Lung microvascular endothelial cell (primary cell): ENCODE results near the gene NEK9. TPM values are rescaled to one million over a fixed set of nuclear protein-coding genes. Genes with fewer than 3 reads are reported as not detected.
"Not testable (repeated sequence)": the region's sequence is repeated elsewhere in the genome, so short reads cannot be mapped to it uniquely, and the experiment has no call there.

Experiments
- DNase-seq, 2 donors: peaks; one replicate each; pipeline versions ENCODE4 v3.0.0 to v3.0.0-alpha.2; 2010; ENCODE audit warnings: low read depth in 2 of 2
- total RNA-seq: library from RNA; depleted of rRNA; stranded (reverse); fragments of >200 nt; gene quantifications from 2 replicates; pipeline ENCODE4 v1.2.1, GENCODE V29; 2014

NEK9 gene
- total RNA-seq, 1 donor from 2014 or later = 32.7 TPM

GRCh38 chr14:75067765-75068164 is 59.1 kb downstream of the NEK9 start:
- DNase-seq = not testable (repeated sequence)

DNA sequence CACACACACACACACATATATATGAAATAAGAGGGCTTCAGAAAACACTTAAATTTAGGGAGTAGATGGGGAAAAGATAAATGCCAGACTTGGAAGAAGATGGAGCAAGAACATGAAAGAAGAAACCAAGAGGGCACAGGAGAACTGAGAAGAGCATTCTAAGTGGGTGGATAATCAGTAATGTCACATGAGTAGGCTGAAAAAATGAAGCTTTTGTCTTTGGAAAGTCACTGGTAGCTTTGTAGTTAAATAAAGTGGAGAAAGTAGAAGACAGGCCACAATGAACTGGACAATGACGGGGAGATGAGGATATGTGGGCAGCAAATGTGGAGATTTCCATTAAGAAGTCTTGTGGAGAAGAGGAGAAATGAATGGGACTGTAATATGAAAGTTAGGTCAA is 59.6 kb downstream of the NEK9 start:
- no peak for DNase-seq

GRCh38 chr14:75066691-75067090 is 60.2 kb downstream of the NEK9 start:
- no peak for DNase-seq

DNA sequence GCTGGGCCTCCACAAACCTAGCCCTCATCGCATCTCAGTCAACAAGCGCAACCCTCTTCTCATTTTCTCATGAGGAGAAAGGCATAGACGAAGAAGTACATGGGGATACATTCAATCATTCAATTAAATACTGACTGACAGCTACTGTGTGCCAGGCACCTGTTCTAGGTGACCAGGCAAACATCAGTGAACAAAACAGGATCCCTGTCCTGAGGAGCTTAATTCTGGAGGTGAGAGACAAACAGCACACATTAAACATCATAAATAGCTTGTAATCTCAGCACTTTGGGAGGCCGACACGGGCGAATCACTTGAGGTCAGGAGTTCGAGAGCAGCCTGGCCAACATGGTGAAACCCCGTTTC is 62.7 kb downstream of the NEK9 start:
- no peak for DNase-seq

- DNase-seq = peak; percentile 90 to 91
Measured at GRCh38 chr14:75063491-75064204, 63.2 kb downstream of the NEK9 start, which contains the start of gene ACYP1. ACYP1 (minus strand) TSS chr14:75064024; CDS start chr14:75063553, 471 bp downstream.

GRCh38 chr14:75063013-75063412 is 63.8 kb downstream of the NEK9 start:
- DNase-seq = no peak

- DNase-seq = no peak
Measured at GRCh38 chr14:75060420-75060819, 66.4 kb downstream of the NEK9 start.

- DNase-seq = peak in 1 of 2 donors; percentile 69
Measured at GRCh38 chr14:75059642-75060041, 67.2 kb downstream of the NEK9 start.

- DNase-seq = peak in 1 of 2 donors; percentile 35
Measured at GRCh38 chr14:75054421-75054820, 72.4 kb downstream of the NEK9 start.

DNA sequence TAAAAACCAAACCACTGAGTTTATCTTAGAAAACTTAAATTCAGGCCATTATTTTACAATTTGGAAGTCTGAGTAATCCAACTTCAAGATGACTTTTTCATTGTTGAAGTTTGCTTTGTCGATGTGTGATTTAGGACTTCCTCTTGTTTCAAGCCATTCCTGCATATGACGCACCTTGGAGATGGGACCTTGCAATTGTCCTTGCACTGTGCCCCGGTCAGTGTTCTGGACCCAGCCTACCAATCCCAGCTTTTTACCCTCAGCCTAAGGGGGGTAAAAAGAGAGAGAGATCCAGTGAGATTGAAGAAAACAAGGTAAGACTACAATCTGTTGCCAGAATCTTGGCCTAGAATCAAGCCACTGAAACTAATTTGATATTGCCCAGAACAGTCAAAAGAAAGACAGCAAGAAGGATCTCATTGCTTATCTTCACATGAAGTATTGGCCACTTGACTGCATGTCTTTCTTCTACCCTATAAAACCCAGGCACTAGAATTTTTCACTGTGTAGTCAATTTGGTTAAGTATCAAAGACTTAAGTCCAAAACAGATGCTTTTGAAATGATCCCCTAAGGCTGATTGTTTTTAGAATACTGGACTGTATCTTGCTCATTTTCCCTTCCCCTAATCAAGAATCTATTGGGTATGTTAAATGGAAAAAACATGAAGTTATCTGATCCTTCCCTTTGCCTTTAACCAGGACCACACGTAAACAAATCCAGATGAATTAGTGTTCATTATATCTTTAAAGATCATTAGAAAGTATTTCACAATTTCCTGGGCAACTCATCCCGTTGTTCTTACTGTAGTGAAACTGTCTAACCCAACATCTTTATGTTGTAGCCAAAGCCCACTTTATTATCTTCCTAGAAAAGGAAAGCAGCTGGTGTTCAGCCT is 73.2 kb downstream of the NEK9 start:
- no peak for DNase-seq

DNA sequence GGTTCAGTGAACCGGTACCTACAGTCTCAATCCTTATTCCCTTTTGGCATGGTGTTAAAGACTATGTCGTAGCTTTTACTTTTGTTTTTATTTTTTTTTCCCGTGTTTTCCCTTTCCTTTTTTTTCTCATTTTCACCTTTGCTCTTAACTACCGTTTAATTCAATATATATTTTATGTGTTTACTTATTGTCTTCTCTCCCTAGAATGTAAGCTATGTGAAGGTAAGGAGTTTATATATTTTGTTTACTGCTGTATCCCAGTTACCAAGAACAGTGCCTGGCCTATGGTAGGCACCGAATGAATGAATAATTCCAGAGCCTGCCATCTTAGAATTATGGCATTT is 75.3 kb downstream of the NEK9 start:
- no peak for DNase-seq

DNA sequence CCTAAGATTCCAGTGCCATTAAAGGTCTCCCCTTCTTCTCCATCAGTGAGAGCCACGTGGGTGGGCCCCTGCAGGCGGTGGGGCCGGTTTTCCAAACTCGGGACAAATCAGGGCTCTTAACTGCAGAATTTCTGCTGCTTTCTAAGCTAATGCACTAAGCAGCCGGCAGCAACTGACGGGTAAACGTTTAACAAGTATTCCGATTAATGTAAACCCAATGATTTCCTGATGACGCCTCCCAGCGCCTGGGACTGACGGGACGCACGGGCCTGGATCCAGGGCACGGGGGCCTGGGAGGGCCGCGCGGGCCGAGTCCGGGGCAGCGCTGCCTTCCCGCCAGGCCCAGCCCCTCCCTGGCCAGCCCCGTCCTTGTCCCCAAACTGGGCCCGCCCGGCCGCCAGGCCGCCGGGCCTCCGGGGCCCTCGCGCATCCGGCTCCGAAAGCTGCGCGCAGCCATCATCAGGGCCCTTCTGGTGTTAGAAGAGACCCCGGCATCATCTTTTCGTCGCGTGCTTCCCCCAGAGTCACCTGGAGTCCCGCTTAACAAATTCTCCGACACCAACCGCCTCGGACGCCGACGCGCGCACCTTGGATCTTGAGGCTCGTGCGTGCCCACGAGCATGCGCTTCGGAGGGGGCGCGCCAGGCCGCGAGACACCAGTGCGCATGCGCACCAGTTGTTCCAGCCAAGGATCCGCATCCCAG is 75.8 kb downstream of the NEK9 start, which contains the start of gene MLH3:
Gene MLH3 (minus strand): TSS at position 616 of the 704 bp plus-strand sequence. CDS start 1,812 bp downstream, outside the sequence.
- DNase-seq = peak; percentile 84

DNA sequence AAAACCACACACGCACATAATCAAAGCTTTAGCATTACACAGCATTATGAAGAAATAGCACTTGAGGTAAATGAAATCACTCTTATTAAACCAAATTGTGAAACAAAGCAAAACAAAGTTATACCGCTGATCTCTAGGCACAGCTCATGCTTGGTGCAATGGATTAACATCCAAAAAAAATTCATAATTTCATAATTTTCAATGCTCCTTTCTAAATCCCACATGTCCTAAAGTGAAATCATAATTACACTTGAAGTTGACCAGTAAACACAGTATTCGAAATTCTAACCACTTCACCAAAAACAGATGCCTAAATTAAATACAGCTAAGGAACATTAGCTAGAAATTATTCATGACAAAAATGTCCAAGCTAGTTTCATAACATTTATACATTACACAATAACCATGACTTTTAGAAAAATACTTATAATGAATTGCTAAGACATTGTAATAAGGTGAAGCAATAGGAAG is 77.1 kb downstream of the NEK9 start:
- DNase-seq = no peak

GRCh38 chr14:75049136-75049535 is 77.7 kb downstream of the NEK9 start:
- DNase-seq = peak in 1 of 2 donors; percentile 34

- DNase-seq = no peak
Measured at GRCh38 chr14:75048101-75048500, 78.7 kb downstream of the NEK9 start.

DNA sequence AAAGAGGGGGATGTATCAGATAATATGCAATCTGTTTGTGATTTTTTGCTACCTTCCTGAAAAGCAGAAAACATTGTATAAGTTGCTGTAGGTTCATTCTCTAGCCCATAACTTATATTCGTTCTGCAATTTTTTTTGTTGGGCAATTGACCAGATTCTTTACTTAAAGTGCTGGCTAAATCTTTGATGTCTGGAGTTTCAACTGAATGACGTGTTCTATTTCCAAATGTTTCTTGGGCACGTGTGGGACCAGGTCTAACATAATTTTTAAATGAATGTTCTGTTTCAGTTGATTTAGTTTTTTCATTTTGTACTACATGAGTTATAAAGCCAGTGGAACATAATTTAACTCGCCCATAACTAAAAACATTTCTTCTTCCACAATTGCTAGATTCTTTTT is 79.3 kb downstream of the NEK9 start:
- no peak for DNase-seq

GRCh38 chr14:75046899-75047298 is 79.9 kb downstream of the NEK9 start:
- no peak for DNase-seq

- no peak for DNase-seq
Measured at GRCh38 chr14:75046275-75046674, 80.6 kb downstream of the NEK9 start.

GRCh38 chr14:75044752-75045151 is 82.1 kb downstream of the NEK9 start:
- no peak for DNase-seq

DNA sequence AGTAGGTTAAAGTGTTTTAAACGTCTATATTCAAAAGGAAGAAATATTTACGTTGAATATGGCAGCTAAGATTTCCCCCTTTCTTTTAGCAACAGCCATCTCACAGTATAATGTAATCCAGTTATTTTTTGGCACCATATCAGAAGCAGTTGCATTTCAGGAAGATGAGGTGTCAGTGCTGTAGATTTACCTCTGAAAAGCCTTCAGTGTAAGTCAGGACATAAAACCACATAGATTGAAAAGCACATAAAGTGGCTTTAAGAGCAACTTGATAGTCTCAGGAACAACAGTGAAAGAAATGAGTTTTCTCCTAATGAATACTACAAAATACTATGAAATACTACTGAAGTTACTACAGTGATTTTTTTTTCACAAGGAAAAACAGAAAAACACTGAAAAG is 82.5 kb downstream of the NEK9 start:
- peak; percentile 32 to 72 for DNase-seq

- DNase-seq = peak in 1 of 2 donors; percentile 33
Measured at GRCh38 chr14:75042035-75042434, 84.8 kb downstream of the NEK9 start.

- DNase-seq = peak; percentile 23 to 58
Measured at GRCh38 chr14:75041613-75042012, 85.2 kb downstream of the NEK9 start.
